Measurements from ENCODE around the gene CNST.

DNA sequence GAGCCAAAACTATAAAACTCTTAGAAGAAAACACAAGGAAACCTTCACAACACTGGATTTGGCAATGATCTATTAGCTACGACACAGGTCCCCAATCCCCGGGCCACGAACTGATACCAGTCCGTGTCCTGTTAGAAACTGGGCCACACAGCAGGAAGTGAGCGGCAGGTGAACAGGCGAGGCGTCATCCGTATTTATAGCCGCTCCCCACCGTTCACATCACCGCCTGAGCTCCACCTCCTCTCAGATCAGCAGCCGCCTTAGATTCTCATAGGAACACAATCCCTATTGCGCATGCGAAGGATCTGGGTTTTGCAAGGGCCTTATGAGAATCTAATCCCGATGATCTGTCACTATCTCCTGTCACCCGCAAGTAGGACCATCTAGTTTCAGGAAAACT, 12.1 kb upstream of the CNST start:
- TF ChIP-seq TAF1 (IDR thresholded peaks at IDR 0.05; ENCODE audit: borderline replicate concordance, low read depth, low read length) = no peak
- no peak for TF ChIP-seq POLR2A (IDR thresholded peaks at IDR 0.05; ENCODE audit: low read depth, low read length)
- TF ChIP-seq POLR2AphosphoS5 (IDR thresholded peaks at IDR 0.05; ENCODE audit: low read depth, low read length) = no peak
